Liver (tissue), 9 donors: ENCODE data around the gene CCDC92. TPM values are rescaled to one million over a fixed set of nuclear protein-coding genes. Genes with fewer than 3 reads are reported as not detected.

ENCODE experiments used
- DNase-seq: peaks from one replicate; pipeline ENCODE4 v3.0.0-alpha.2; 2017; ENCODE audit warnings: low spot score
- H3K27ac ChIP-seq, 2 donors: one replicate each; pipeline ENCODE4 v1.7.0; 2013; ENCODE audit warnings: inconsistent platforms in 2 of 2, low read length in 2 of 2, control low read depth in 1 of 2, low read depth in 1 of 2, mild to moderate bottlenecking in 1 of 2
- H3K27me3 ChIP-seq, 4 donors: one replicate each; pipeline versions ENCODE4 v1.6.1 to v1.7.0; 2013; ENCODE audit warnings: low read length in 3 of 4, inconsistent platforms in 1 of 4, mild to moderate bottlenecking in 1 of 4, moderate library complexity in 1 of 4; ENCODE audit not compliant: control insufficient read depth in 4 of 4, insufficient read depth in 4 of 4
- H3K36me3 ChIP-seq, 4 donors: one replicate each; pipeline versions ENCODE4 v1.6.1 to v1.7.0; 2013; ENCODE audit warnings: low read length in 3 of 4, mild to moderate bottlenecking in 3 of 4, low read depth in 1 of 4, moderate library complexity in 1 of 4; ENCODE audit not compliant: control insufficient read depth in 4 of 4, insufficient read depth in 3 of 4
- H3K4me1 ChIP-seq, 4 donors: one replicate each; pipeline versions ENCODE4 v1.6.1 to v1.7.0; 2013; ENCODE audit warnings: low read length in 3 of 4, mild to moderate bottlenecking in 3 of 4, moderate library complexity in 1 of 4; ENCODE audit not compliant: control insufficient read depth in 4 of 4, insufficient read depth in 4 of 4
- H3K4me3 ChIP-seq, 3 donors: one replicate each; pipeline versions ENCODE4 v1.6.1 to v1.7.0; 2013; ENCODE audit warnings: low read length in 3 of 3, control low read depth in 1 of 3, low read depth in 1 of 3, mild to moderate bottlenecking in 1 of 3
- H3K9ac ChIP-seq, 2 donors: one replicate each; pipeline ENCODE4 v1.7.0; 2013; ENCODE audit warnings: low read length in 2 of 2, mild to moderate bottlenecking in 2 of 2, moderate library complexity in 2 of 2, control low read depth in 1 of 2, low read depth in 1 of 2
- H3K9me3 ChIP-seq, 4 donors: one replicate each; pipeline versions ENCODE4 v1.6.1 to v1.7.0; 2013; ENCODE audit warnings: low read length in 3 of 4; ENCODE audit not compliant: control insufficient read depth in 4 of 4
- FOXA1 ChIP-seq: IDR thresholded peaks from 2 replicates; pipeline ENCODE4 v1.6.1; 2016; ENCODE audit warnings: antibody characterized with exemption
- FOXA2 ChIP-seq: IDR thresholded peaks from 2 replicates; pipeline ENCODE4 v1.6.1; 2016; ENCODE audit warnings: antibody characterized with exemption
- GABPA ChIP-seq, 2 donors: IDR thresholded peaks in 1 of 2; conservative IDR thresholded peaks in 1 of 2; 2 replicates each; pipeline ENCODE4 v1.6.1; 2016; ENCODE audit warnings: antibody characterized with exemption in 2 of 2, mild to moderate bottlenecking in 1 of 2, moderate library complexity in 1 of 2
- HNF4A ChIP-seq, 2 donors: conservative IDR thresholded peaks; 2 replicates each; pipeline ENCODE4 v1.6.1; 2016; ENCODE audit warnings: antibody characterized with exemption in 2 of 2, mild to moderate bottlenecking in 2 of 2
- HNF4G ChIP-seq: IDR thresholded peaks from 2 replicates; pipeline ENCODE4 v1.6.1; 2016; ENCODE audit warnings: antibody characterized with exemption
- JUND ChIP-seq, 2 donors: IDR thresholded peaks; 2 replicates each; pipeline ENCODE4 v1.6.1; 2016; ENCODE audit warnings: antibody characterized with exemption in 2 of 2
- NR2F2 ChIP-seq: IDR thresholded peaks from 2 replicates; pipeline ENCODE4 v1.6.1; 2016; ENCODE audit warnings: antibody characterized with exemption
- RAD21 ChIP-seq, 2 donors: IDR thresholded peaks; 2 replicates each; pipeline ENCODE4 v1.6.1; 2016; ENCODE audit warnings: antibody characterized with exemption in 2 of 2, mild to moderate bottlenecking in 2 of 2
- RXRA ChIP-seq, 2 donors: IDR thresholded peaks; 2 replicates each; pipeline ENCODE4 v1.6.1; 2017 to 2018; ENCODE audit warnings: antibody characterized with exemption in 2 of 2, mild to moderate bottlenecking in 1 of 2
- SP1 ChIP-seq: IDR thresholded peaks from 2 replicates; pipeline ENCODE4 v1.6.1; 2018; ENCODE audit warnings: antibody characterized with exemption, mild to moderate bottlenecking
- TAF1 ChIP-seq: conservative IDR thresholded peaks from 2 replicates; pipeline ENCODE4 v1.6.1; 2016; ENCODE audit warnings: antibody characterized with exemption, mild to moderate bottlenecking
- YY1 ChIP-seq: IDR thresholded peaks from 2 replicates; pipeline ENCODE4 v1.6.1; 2016; ENCODE audit warnings: antibody characterized with exemption, mild to moderate bottlenecking
- WGBS: extraction: QIAGEN DNeasy Blood & Tissue Kit; methylation state at CpG from one replicate; pipeline ENCODE4 v1.1.7; 2013; 5-methylcytosine and 5-hydroxymethylcytosine counted together
- polyA plus RNA-seq, 2 donors: library from polyadenylated mRNA; stranded (reverse) in 1 of 2; unstranded in 1 of 2; fragments of 200-250 nt in 1 of 2; fragments of >200 nt in 1 of 2; fragmentation: Nextera tagmentation in 1 of 2; extraction: Ambion mirVana in 1 of 2; gene quantifications; one replicate each; pipeline versions ENCODE4 v1.2.1 to v1.2.3, GENCODE V29; 2013 to 2015
- total RNA-seq, 2 donors: library from RNA; depleted of rRNA; stranded (reverse); fragments of >200 nt; gene quantifications; one replicate each; pipeline ENCODE4 v1.2.3, GENCODE V29; 2014
- TF ChIP-seq, protein P1 (sequence below): IDR thresholded peaks from 2 replicates; pipeline ENCODE4 v1.6.1; 2016; ENCODE audit warnings: antibody characterized with exemption
- TF ChIP-seq, protein P2 (sequence below): IDR thresholded peaks from 2 replicates; pipeline ENCODE4 v1.6.1; 2016; ENCODE audit warnings: antibody characterized with exemption, mild to moderate bottlenecking
- TF ChIP-seq, protein P3 (sequence below): IDR thresholded peaks from 2 replicates; pipeline ENCODE4 v1.6.1; 2016; ENCODE audit warnings: antibody characterized with exemption
- TF ChIP-seq, protein P4 (sequence below): fragments of 150-350 bp; IDR thresholded peaks from 2 replicates; pipeline ENCODE4 v1.5.1; 2017; ENCODE audit warnings: improper control_type of control experiment, low read depth, low read length; ENCODE audit not compliant: missing input control
- TF ChIP-seq, protein P5 (sequence below): IDR thresholded peaks from 2 replicates; pipeline ENCODE4 v1.6.1; 2016; ENCODE audit warnings: antibody characterized with exemption
- donor health status: healthy.
- donor health status: healthy.
- donor health status: healthy.
- donor health status: healthy.
- donor health status: healthy.

Gene CCDC92
- total and polyA plus RNA-seq, 4 donors, result 2.1 to 14.6 (median 9.3) TPM

DNA sequence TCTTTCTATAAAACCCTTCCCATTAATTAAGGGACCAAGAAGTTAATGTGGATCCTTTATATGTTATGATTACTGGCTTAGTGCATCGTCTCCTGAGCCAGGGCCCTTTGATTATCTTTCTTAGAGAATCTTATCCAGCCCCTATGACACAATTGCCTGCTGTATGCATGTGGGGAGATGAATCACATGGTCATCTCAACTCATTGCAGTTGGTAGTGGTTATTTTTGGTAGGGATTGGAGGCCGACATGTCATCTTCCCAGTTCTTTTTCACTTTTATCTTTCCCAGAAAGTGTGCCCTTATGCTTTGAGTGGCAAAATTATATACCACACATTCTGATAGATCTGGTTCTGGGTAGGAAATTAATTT is 26.3 kb upstream of the CCDC92 start:
- Histone ChIP-seq H3K4me1 (no peaks in the 10 kb centered on the region), H3K27ac (no peak overlapping the region)
- WGBS, result 87% methylated on average over 2 of the region's 2 CpGs

DNA sequence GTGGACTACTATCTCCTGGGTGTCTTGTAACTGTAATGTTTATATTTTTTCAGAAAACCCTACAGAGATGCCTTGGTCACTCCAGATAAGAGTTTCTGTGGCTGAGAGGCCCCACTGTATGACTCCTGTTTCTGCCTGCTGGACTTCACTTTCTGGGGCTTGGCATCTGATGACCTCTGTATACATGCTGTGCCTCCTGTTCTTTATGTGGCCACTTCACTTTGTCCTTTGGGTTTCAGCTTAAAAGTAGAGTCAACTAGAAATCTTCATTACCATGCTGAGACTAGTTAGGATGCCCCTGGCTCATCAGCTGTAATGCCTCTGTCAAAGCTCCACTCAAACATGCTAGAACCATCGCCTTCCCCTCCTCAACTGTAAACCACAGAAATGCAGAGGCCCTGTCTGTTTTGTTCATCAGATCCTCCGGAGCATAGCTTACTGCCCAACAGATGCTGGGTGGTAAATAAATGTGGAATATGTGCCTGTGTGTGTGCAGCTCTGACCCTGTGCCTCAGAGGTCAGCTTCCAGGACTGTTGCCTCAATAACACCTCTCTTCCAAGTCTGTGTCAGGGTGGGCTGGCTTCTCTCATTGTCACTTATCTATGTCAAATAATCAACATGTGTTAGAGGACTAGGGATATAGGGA is 25.8 kb upstream of the CCDC92 start:
- no peak overlapping the region for H3K9ac ChIP-seq
- DNase-seq, result no peak
- no peak overlapping the region for H3K4me3 ChIP-seq
- 84% methylated on average over 2 of the region's 2 CpGs for WGBS
- H3K36me3 ChIP-seq, result peaks cover 2 to 10% (median 6%) of the 10 kb centered on the region in 4 donors
- H3K4me1 ChIP-seq, result no peaks in the 10 kb centered on the region
- no peaks in the 10 kb centered on the region for H3K9me3 ChIP-seq
- no peaks in the 10 kb centered on the region for H3K27me3 ChIP-seq
- H3K27ac ChIP-seq, result no peak overlapping the region
- TF ChIP-seq SP1 (no peak), YY1 (no peak), TAF1 (no peak), FOXA2 (no peak), NR2F2 (no peak), JUND (IDR thresholded peaks at IDR 0.05) (no peak)
- TF ChIP-seq, protein P1, sequence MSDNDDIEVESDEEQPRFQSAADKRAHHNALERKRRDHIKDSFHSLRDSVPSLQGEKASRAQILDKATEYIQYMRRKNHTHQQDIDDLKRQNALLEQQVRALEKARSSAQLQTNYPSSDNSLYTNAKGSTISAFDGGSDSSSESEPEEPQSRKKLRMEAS, result no peak
- TF ChIP-seq, protein P2, sequence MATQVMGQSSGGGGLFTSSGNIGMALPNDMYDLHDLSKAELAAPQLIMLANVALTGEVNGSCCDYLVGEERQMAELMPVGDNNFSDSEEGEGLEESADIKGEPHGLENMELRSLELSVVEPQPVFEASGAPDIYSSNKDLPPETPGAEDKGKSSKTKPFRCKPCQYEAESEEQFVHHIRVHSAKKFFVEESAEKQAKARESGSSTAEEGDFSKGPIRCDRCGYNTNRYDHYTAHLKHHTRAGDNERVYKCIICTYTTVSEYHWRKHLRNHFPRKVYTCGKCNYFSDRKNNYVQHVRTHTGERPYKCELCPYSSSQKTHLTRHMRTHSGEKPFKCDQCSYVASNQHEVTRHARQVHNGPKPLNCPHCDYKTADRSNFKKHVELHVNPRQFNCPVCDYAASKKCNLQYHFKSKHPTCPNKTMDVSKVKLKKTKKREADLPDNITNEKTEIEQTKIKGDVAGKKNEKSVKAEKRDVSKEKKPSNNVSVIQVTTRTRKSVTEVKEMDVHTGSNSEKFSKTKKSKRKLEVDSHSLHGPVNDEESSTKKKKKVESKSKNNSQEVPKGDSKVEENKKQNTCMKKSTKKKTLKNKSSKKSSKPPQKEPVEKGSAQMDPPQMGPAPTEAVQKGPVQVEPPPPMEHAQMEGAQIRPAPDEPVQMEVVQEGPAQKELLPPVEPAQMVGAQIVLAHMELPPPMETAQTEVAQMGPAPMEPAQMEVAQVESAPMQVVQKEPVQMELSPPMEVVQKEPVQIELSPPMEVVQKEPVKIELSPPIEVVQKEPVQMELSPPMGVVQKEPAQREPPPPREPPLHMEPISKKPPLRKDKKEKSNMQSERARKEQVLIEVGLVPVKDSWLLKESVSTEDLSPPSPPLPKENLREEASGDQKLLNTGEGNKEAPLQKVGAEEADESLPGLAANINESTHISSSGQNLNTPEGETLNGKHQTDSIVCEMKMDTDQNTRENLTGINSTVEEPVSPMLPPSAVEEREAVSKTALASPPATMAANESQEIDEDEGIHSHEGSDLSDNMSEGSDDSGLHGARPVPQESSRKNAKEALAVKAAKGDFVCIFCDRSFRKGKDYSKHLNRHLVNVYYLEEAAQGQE, result no peak
- TF ChIP-seq, protein P3, sequence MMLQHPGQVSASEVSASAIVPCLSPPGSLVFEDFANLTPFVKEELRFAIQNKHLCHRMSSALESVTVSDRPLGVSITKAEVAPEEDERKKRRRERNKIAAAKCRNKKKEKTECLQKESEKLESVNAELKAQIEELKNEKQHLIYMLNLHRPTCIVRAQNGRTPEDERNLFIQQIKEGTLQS, result no peak

More for the DNA sequence above, 26.3 kb upstream of the CCDC92 start:
- no peak overlapping the region for H3K4me3 ChIP-seq
- no peak for TF ChIP-seq HNF4G
- TF ChIP-seq JUND (IDR thresholded peaks at IDR 0.05), result no peak
- TF ChIP-seq, protein P3, result no peak
- no peak for TF ChIP-seq RXRA (IDR thresholded peaks at IDR 0.05)
- TF ChIP-seq FOXA1, result no peak
- no peak for TF ChIP-seq RAD21 (IDR thresholded peaks at IDR 0.05)
- TF ChIP-seq NR2F2, result no peak
- TF ChIP-seq SP1, result no peak
- TF ChIP-seq FOXA2, result no peak
- TF ChIP-seq, protein P2, result no peak
- TF ChIP-seq TAF1, result no peak
- TF ChIP-seq, protein P4, sequence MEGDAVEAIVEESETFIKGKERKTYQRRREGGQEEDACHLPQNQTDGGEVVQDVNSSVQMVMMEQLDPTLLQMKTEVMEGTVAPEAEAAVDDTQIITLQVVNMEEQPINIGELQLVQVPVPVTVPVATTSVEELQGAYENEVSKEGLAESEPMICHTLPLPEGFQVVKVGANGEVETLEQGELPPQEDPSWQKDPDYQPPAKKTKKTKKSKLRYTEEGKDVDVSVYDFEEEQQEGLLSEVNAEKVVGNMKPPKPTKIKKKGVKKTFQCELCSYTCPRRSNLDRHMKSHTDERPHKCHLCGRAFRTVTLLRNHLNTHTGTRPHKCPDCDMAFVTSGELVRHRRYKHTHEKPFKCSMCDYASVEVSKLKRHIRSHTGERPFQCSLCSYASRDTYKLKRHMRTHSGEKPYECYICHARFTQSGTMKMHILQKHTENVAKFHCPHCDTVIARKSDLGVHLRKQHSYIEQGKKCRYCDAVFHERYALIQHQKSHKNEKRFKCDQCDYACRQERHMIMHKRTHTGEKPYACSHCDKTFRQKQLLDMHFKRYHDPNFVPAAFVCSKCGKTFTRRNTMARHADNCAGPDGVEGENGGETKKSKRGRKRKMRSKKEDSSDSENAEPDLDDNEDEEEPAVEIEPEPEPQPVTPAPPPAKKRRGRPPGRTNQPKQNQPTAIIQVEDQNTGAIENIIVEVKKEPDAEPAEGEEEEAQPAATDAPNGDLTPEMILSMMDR, result no peak
- TF ChIP-seq HNF4A (conservative IDR thresholded peaks at IDR 0.05), result no peak
- TF ChIP-seq, protein P5, sequence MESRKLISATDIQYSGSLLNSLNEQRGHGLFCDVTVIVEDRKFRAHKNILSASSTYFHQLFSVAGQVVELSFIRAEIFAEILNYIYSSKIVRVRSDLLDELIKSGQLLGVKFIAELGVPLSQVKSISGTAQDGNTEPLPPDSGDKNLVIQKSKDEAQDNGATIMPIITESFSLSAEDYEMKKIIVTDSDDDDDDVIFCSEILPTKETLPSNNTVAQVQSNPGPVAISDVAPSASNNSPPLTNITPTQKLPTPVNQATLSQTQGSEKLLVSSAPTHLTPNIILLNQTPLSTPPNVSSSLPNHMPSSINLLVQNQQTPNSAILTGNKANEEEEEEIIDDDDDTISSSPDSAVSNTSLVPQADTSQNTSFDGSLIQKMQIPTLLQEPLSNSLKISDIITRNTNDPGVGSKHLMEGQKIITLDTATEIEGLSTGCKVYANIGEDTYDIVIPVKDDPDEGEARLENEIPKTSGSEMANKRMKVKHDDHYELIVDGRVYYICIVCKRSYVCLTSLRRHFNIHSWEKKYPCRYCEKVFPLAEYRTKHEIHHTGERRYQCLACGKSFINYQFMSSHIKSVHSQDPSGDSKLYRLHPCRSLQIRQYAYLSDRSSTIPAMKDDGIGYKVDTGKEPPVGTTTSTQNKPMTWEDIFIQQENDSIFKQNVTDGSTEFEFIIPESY, result no peak
- no peak for TF ChIP-seq YY1
- no peak for TF ChIP-seq GABPA (IDR thresholded peaks at IDR 0.05 in 1 of 2, conservative IDR thresholded peaks at IDR 0.05 in 1 of 2)
- DNase-seq, result no peak
- no peak overlapping the region for H3K9ac ChIP-seq
- H3K9me3 ChIP-seq, result no peaks in the 10 kb centered on the region
- H3K27me3 ChIP-seq, result no peaks in the 10 kb centered on the region
- peaks cover 2 to 10% (median 6%) of the 10 kb centered on the region in 4 donors for H3K36me3 ChIP-seq
